ENCODE measurements around the gene ZNF221.
"Not testable (repeated sequence)": the region's sequence is repeated elsewhere in the genome, so short reads cannot be mapped to it uniquely, and the experiment has no call there.

Gene ZNF221

DNA sequence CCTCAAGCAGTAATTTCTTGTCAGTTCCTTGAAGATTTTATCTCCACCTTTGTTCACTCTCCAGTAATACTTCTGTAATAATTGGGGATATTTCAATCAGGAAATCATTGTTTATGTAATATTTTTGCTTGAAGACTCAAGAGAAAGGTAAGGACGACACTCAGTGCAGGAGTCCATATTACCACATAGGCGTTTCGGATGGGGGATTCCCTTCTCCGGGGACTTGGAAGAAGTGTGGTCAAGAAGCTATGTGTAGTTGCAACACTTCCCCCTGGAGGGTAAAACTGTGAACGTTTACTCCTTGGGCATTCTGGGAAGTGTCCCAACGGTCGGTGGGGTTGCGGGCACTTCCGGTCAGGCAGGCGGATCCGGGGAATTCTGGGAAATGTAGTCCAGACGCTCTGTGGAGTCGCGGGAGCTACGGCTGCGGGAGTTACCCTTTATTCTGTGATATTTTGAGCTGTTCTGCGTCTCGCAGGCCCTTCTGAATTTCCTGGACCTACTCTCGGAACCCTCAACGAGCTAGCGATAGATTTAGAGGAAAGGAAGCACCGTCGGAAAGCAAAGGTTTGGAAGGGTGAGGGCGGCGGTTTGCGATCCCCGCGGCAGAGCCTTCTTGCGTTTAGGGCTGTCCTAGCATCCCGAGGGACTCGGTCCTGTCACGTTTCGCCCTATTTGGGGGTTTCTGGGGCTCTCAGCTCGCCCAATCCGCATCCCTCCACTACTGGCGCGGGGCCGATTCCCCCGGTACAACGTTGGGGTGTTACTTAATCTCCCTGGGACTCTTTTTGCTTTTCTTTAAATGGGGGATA, at the start of gene ZNF221:
ZNF221 (plus strand) TSS at position 395 of the 812 bp plus-strand sequence. CDS start 11,499 bp downstream, outside the sequence.
- peak; percentile 98 for DNase-seq (ENCODE audit: low read depth)

DNA sequence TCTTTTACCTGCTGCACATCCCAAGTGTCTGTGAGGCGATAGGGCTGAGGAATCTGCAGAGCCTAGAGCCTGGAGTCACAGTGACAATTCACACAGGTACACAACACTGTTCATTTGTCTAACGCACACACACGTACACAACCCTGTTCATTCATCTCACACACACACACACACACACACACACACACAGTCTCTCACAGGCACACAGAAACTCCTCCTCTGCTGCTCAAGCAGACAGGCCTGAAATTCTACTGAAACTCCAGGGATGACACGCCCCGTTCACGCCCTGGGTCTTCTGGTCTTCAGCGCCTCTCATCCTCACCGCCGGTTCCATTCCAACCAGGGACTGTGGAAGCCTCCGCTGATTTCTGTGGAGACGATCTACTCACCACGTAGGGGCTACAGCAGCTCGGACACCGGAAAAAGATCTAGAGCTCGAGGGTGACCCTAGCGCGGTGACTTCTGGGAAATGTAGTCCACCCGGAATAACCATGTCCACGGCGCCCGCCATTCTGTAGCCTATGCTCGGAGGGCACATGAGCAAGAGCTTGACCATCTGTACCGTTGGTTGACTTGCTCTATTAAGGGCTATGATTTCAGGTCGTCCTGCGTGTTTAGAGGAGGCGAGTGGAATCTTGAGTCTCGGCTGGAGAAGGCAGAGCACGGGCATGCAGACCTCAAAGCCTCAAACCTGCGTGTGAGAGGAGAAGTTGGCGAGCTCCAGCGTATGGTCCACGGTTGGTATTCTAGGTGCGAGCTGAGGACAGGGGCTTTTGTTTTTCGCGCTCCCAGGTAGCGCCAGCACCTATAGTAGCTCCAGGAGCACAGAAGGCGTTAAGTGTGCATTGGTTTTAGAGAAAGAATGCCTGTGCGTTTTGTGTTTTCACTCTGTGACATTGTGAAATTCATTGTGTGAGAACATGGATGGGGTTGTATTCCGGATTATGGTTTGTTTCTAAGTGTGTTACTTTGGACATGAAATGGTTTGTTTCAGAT, 49.3 kb upstream of the ZNF221 start:
- peak; percentile 55 for DNase-seq (ENCODE audit: low read depth)

DNA sequence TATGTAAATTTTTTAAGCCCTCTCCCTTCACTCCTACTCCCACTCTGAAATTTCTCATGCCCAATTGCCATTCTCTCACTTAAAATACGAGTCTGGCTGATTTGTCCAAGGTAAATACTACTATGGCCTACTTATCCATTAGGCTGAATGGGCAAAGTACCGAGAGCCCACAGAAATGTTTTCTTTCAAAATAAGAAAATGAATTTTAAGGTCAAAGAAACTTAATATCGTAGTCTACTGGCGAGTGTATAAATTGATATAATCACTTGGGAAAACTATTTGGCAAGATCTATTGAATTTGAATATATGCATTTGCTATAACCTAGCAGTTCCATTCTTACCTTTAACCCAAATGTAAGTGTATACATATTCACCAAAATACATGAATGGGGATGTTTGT, 48.6 kb upstream of the ZNF221 start:
- DNase-seq (ENCODE audit: low read depth) = no peak

DNA sequence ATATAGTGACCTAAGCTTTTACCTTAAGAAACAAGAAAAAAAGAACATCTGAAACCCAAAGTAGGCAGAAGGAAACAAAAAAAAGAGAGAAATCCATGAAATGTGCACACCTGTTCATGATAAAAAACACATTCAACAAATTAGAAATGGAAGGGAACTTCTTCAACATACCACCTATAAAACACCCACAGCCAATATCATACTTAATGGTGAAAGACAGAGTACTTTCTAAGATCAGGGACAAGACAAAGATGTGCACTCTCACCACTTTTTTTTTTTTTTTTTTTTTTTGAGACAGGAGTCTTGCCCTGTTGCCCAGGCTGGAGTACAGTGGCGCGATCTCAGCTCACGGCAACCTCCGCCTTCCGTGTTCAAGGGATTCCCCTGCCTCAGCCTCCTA, 45.1 kb upstream of the ZNF221 start:
- no peak for DNase-seq (ENCODE audit: low read depth)

DNA sequence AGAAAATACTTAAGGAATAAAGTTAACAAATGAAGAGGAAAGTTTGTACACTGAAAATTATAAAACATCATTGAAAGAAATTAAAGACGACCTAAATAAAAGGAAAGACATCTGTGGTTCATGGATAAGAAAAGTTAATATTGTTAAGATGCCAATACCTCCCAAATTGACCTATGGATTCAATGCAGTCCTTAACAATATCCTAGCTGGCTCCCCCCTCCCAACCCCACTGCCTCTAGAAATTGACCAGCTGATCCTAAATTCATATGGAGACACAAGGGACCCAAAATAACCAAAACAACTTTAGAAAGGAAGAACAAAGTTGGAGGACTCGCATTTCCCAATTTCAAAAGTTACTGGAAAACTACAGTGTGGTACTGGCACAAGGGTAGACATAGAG, 44.3 kb upstream of the ZNF221 start:
- DNase-seq (ENCODE audit: low read depth) = no peak

DNA sequence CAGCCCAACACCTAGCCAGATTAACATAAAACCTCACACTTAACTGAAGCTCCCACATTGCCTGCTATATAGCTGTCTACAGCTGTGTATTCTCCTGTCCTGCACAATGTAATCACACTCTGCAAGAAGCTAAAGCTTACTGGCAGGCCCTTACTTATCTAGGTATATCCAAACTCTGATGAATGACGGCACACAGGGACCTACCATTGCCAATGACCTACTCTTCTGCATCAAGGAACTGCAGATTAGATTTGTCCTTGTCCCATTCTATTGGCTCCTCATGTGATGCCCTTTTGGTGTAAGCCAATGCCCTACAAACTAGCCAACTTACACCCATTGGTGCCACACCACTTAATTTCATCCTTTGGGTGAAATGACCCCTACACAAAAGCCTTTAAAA, 42.4 kb upstream of the ZNF221 start:
- no peak for DNase-seq (ENCODE audit: low read depth)

DNA sequence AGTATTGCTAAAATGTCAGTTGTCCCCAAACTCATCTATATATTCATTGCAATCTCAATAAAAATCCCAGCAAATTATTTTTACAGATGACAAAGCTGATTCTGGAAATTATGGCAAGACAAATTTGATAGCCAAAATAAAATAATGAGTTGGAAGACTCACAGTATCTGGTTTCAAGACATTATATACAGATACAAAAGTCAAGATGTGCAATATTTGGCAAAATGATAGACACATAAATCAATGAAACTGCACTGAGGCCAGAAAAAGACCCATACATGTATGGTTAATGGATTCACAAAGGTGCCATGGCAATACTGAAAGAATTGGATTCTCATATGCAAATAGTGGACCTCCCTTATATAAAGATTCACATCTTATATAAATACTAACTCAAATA, 40.1 kb upstream of the ZNF221 start:
- no peak for DNase-seq (ENCODE audit: low read depth)

DNA sequence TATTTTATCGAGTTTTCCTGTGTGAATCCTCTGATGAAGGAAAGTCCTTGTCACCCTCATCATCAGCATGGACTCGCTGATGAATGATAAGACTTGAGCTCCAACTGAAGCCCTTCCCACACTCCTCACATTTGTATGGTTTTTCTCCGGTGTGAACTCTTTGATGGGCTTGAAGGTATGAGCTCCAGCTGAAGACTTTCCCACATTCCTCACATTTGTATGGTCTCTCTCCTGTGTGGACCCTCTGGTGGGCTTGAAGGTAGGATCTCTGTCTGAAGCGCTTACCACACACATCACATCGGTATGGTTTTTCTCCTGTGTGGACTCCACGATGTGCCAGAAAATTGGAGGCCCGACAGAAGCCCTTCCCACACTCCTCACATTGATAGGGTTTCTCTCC, 37.6 kb upstream of the ZNF221 start:
- DNase-seq (ENCODE audit: low read depth) = no peak

DNA sequence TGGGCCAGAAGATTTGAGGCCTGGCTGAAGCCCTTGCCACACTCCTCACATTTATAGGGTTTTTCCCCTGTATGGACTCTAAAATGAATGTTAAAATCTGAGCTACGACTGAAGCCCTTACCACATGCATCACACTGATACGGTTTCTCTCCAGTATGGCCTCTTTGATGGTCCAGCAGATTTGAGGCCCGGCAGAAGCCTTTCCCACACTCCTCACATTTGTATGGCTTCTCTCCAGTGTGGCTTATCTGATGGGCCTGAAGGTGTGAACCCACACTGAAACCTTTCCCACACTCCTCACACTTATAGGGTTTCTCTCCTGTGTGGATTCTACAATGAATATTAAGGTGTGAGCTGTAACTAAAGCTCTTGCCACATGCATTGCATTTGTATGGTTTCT, 37.0 kb upstream of the ZNF221 start:
- DNase-seq (ENCODE audit: low read depth) = no peak

DNA sequence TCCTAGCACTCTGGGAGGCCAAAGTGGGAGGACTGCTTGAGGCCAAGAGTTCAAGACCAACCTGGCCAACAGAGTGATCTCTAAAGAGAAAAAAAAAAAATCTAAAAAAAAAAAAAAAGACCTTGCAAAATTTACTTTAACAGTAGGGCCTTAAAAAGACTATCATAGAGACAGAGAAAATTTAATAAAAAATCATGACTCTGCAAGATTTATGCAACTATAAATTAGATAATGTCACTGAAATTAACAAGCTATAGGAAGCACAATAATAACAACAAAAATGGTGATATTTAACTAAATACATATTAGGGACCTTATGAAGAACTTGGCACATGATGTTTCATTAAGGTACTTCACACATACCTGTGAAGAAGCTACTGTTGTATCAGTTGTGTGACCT, 27.2 kb upstream of the ZNF221 start:
- DNase-seq (ENCODE audit: low read depth) = no peak

DNA sequence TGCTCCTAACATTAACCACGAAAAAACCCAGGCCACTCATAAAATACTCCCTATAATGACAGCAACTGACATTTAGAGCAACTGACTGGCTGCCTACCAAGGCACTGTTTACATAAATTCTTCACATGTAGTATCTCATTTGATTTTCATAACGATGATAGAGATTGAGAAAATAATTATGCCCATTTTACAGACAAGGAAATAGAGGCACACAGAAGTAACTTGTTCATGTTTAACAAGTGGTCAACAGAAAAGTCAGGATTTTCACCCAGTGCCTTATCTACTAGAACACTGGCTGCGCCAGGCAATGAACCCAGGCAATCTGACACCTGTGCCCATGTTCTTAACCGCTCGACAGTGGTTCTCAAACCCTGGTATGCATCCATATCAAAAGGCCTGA, 22.2 kb upstream of the ZNF221 start:
- no peak for DNase-seq (ENCODE audit: low read depth)

DNA sequence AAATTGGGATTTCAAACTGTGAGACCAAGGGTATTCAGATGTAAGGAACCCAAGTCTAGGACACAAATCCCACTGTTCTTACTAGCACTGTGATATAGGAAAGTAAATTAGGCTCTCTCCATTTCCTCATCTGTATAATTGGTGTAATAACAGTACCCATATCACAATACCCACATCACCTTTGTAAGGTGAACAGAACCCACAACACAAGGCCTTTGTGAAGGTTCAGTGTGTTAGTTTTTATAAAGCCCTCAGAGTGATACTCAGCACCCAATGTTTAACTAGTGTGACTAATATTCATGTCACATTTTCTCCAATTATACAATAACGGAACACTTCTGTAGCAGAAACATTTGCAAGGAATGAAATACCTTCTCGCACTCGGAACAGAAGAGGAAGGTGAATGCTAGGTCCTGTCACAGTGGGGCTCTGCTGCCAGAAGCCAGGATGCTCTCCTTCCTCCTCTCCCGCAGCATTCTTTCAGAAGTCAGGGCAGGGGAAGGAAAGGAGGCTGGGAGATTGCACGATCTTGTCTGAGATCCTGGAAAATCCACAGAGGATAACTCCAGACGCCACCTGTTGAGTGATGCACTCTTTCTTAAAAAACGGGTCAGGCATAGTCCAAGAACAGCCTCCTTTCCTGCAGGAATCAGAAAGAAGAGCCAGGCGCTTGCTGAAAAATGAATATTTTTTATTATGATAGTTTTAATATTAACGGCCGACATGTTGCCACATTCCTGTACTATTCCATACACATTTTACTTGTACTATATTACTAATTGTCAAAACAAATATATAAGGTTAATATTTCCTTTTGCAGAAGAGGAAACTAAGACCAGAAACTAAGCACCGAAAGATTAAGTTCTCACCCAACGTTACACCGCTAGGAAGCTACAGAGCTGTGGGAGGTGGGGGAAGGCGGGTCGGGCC, 16.7 kb upstream of the ZNF221 start:
- no peak for DNase-seq (ENCODE audit: low read depth)

DNA sequence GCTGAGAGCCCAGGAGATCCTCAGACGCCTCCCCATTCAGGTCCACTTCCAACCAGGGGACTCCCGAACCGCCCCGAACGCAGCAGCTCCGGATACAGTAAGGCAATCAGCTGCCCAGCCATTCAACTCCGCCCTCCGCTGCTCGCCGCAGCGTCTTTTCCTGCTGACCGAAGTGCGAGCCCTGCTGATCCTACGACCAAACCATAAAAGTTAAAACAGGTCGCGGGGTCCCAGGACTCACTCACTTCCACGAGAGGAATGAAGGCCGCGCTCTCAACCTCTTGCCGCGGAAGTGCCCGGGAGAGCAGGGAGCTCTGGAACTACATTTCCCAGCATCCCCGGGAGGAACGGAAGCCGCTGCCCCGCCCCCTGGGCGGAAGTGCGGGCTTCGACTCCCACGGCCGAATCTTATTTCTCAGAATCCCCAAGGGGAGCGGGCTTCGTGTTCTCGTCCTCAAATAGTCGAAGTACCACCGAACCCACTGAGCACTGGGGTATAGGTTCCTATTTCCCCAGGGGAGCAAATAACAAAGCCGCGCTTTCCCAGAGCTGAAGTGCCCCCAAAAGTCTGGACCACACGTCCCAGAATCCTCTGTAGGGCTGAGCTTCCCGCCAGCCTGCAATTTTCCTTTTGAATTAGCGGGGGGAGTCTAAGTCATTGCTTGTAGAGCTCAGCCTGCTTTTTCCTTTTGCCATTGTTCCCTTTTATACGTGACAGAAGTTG, 15.9 kb upstream of the ZNF221 start, which contains the start of gene ZNF45:
ZNF45 (minus strand) TSS at position 298 of the 724 bp plus-strand sequence. CDS start 13,097 bp downstream, outside the sequence.
- no peak for DNase-seq (ENCODE audit: low read depth)

DNA sequence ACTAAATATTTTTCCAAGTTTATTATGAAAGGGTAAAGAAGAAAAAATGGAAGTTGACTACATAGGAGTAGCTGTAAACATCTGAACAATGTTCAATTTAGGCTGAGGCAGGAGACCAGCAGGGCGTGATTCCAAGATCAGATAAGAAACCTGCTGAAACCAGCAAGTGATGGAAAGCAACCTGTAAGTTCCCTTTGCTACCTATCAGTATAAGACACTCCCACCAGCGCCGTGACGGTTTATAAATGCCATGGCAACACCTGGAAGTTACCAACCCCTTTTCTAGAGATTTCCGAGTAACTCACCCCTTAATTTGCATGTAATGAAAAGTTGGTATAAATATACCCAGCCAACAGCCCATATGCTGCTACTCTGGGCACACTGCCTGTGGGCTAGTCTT, 14.8 kb upstream of the ZNF221 start:
- no peak for DNase-seq (ENCODE audit: low read depth)

DNA sequence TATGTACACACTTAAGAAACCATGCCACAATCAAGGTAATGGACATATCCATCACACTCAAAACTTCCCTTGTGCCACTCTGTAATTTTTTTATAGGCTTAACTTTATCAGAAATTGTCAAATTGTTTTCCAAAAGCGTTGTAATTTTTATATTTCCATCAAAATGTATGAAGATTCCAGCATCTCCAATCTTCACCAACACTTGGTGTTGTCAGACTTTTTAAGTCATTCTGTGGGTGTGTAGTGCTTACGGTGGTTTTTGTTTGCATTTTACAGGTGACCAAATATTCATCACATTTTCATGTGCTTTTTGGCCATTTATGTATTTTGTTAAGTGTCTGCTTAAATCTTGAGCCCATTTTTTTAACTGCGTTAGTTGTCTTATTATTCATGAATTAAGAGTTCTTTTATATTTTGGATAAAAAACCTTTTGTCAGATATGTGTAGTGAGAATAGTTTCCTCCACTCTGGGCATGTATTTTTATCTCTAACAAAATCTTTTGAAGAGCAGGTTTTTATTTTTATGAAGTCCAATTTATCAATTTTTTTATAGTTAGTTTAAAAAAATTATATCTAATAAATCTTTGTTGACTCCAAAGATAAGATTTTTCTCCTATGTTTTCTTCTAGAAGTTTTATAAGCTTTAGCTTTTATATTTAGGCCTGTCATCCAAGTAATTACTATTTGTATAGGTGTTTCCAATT, 11.3 kb upstream of the ZNF221 start:
- DNase-seq (ENCODE audit: low read depth) = no peak

DNA sequence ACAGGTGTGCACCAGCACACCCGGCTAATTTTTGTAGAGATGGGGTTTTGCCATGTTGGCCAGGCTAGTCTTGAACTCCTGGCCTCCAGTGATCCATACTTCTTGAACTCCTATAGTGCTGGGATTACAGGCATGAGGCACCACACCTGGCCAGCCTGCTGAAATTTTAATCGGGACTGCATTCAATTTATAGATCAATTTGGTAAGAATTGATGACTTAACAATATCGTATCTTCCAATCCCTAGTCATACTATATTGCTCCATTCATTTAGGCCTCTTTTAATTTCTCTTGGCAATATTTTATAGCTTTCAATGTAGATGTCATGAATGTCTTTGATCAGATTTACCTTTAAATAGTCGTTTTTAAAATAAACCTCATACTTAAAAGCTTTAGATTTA, 10.3 kb upstream of the ZNF221 start:
- DNase-seq (ENCODE audit: low read depth) = no peak

DNA sequence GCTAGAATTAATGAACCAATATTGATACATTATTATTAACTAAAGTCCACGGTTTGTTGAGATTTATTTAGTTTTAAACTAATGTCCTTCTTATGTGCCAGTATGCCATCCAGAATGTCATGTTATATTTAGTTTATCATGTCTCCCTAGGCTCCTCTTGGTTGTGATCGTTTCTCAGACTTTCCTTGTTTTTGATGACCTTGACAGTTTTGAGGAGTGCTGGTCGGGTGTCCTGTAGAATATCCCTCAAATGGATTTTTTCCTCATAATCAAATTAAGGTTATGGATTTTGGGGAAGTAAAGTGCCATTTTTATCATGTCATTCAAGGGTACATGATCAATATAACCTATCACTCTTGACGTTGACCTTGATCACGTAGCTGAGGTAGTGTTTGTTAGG, 9.8 kb upstream of the ZNF221 start:
- no peak for DNase-seq (ENCODE audit: low read depth)

DNA sequence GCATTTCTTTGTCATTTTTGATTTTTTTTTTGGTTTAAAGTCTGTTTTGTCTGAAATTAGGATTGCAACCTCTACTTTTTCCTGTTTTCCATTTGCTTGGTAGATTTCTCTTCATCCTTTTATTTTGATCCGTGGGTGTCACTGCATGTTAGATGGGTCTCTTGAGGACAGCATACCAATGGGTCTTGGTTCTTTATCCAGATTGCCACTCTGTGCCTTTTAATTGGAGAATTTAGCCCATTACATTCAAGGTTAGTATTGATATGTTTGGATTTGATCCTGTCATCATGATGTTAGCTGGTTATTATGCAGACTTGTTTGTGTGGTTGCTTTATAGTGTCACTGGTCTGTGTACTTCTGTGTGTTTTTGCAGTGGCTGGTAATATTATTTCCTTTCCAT, 3.6 kb upstream of the ZNF221 start:
- not testable (repeated sequence) for DNase-seq (ENCODE audit: low read depth)

DNA sequence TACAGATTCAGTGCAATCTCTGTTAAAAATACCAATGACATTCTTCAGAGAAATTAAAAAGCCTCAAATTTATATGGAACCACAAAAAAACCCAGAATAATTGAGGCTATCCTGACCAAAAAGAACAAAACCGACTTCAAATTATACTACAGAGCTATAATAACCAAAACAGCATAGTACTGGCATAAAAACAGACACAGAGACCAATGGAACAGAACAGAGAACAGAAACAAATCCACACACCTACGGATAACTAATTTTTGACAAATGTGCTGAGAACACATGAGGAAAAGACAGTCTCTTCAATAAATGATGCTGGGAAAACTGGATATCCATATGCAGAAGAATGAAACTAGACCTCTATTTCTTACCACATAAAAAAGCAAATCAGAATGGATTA, 1.2 kb upstream of the ZNF221 start:
- DNase-seq (ENCODE audit: low read depth) = not testable (repeated sequence)

DNA sequence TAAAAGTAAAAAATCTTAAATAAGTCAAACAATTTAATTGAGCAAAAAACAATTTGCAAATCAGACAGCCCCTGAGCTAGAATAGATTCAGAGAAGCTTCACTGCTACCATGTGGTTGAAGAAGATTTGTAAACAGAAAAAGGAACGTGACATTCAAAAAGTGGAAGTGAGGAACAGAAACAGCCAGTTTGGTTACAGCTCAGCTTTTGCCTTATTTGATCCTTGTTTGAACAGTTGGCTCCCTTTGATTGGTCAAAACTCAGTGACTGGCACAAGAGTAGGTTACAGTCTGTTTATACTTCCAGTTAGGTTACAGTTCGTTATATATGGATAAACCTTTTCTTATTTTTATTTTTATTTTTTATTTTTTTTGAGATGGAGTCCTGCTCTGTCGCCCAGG, 5.8 kb downstream of the ZNF221 start:
- DNase-seq (ENCODE audit: low read depth) = no peak

Measured in non-pigmented ciliary epithelial cell (primary cell).